ENCODE results near the gene USP40.

USP40 gene

GRCh38 chr2:233499928-233500327 lies 66.7 kb downstream of the USP40 start:
- no peaks in the 10 kb centered on the region for H3K27me3 ChIP-seq (replicated peaks; ENCODE audit: control insufficient read depth, insufficient read depth, low read length)
- no peak for TF ChIP-seq CTCF (IDR thresholded peaks at IDR 0.05; ENCODE audit: insufficient read depth, low read length, poor library complexity, severe bottlenecking)
- DNase-seq (ENCODE audit: extremely low read depth, insufficient read length): no peak
- H3K4me3 ChIP-seq (replicated peaks; ENCODE audit: low read depth, low read length): no peak overlapping the region
- H3K36me3 ChIP-seq (ENCODE audit: control insufficient read depth, insufficient read depth, low read length): no peaks in the 10 kb centered on the region; the same call in 1 of the 2 replicates

GRCh38 chr2:233498126-233498525 lies 68.5 kb downstream of the USP40 start:
- H3K36me3 ChIP-seq (ENCODE audit: control insufficient read depth, insufficient read depth, low read length): no peaks in the 10 kb centered on the region; the same call in 1 of the 2 replicates
- no peak for DNase-seq (ENCODE audit: extremely low read depth, insufficient read length)
- TF ChIP-seq CTCF (IDR thresholded peaks at IDR 0.05; ENCODE audit: insufficient read depth, low read length, poor library complexity, severe bottlenecking): no peak
- H3K27me3 ChIP-seq (replicated peaks; ENCODE audit: control insufficient read depth, insufficient read depth, low read length): no peaks in the 10 kb centered on the region
- H3K4me3 ChIP-seq (replicated peaks; ENCODE audit: low read depth, low read length): no peak overlapping the region

GRCh38 chr2:233497692-233498091 lies 68.9 kb downstream of the USP40 start:
- H3K27me3 ChIP-seq (replicated peaks; ENCODE audit: control insufficient read depth, insufficient read depth, low read length): no peaks in the 10 kb centered on the region
- no peaks in the 10 kb centered on the region; the same call in 1 of the 2 replicates for H3K36me3 ChIP-seq (ENCODE audit: control insufficient read depth, insufficient read depth, low read length)
- DNase-seq (ENCODE audit: extremely low read depth, insufficient read length): no peak
- TF ChIP-seq CTCF (IDR thresholded peaks at IDR 0.05; ENCODE audit: insufficient read depth, low read length, poor library complexity, severe bottlenecking): no peak
- H3K4me3 ChIP-seq (replicated peaks; ENCODE audit: low read depth, low read length): no peak overlapping the region

- no peaks in the 10 kb centered on the region for H3K27me3 ChIP-seq (replicated peaks; ENCODE audit: control insufficient read depth, insufficient read depth, low read length)
- H3K4me3 ChIP-seq (replicated peaks; ENCODE audit: low read depth, low read length): no peak overlapping the region
- H3K36me3 ChIP-seq (ENCODE audit: control insufficient read depth, insufficient read depth, low read length): peaks cover 4% of the 10 kb centered on the region
- TF ChIP-seq CTCF (IDR thresholded peaks at IDR 0.05; ENCODE audit: insufficient read depth, low read length, poor library complexity, severe bottlenecking): no peak
- no peak for DNase-seq (ENCODE audit: extremely low read depth, insufficient read length)
These were observed 70.8 kb downstream of the USP40 start for GRCh38 chr2:233495503-233496496.

- H3K27me3 ChIP-seq (replicated peaks; ENCODE audit: control insufficient read depth, insufficient read depth, low read length): no peaks in the 10 kb centered on the region
- TF ChIP-seq CTCF (IDR thresholded peaks at IDR 0.05; ENCODE audit: insufficient read depth, low read length, poor library complexity, severe bottlenecking): no peak
- peaks cover 6% of the 10 kb centered on the region for H3K36me3 ChIP-seq (ENCODE audit: control insufficient read depth, insufficient read depth, low read length)
- H3K4me3 ChIP-seq (replicated peaks; ENCODE audit: low read depth, low read length): no peak overlapping the region
- DNase-seq (ENCODE audit: extremely low read depth, insufficient read length): no peak
These were observed 73.8 kb downstream of the USP40 start for GRCh38 chr2:233492751-233493150.
